HCT116 (cell line): ENCODE measurements around the gene ARHGAP45.

ENCODE experiments used
- CTCF ChIP-seq, 3 experiments: fragments of 200-600 bp in 1 of 3; sonication (generic) in 1 of 3; IDR thresholded peaks in 2 of 3; conservative IDR thresholded peaks in 1 of 3; 2 replicates each; pipeline ENCODE4 v1.5.1; 2012 to 2017; ENCODE audit warnings: low read depth in 2 of 3, low read length in 2 of 3, antibody characterized with exemption in 1 of 3, borderline replicate concordance in 1 of 3, control low read depth in 1 of 3, mild to moderate bottlenecking in 1 of 3, mixed read lengths in 1 of 3, mixed run types in 1 of 3, moderate library complexity in 1 of 3; ENCODE audit not compliant: insufficient read depth in 1 of 3
- POLR2AphosphoS5 ChIP-seq: IDR thresholded peaks from 2 replicates; pipeline ENCODE4 v1.6.1; 2011; ENCODE audit warnings: mild to moderate bottlenecking, low read depth, low read length, moderate library complexity
- REST ChIP-seq: IDR thresholded peaks from 2 replicates; pipeline ENCODE4 v1.6.1; 2012; ENCODE audit warnings: low read depth

GRCh38 chr19:1130771-1131717 is 64.1 kb downstream of the ARHGAP45 start:
- TF ChIP-seq REST (no peak), POLR2AphosphoS5 (no peak), CTCF (IDR thresholded peaks at IDR 0.05 in 2 of 3, conservative IDR thresholded peaks at IDR 0.05 in 1 of 3; ENCODE audit: borderline replicate concordance in 1 of 3, insufficient read depth in 1 of 3, low read depth in 2 of 3, low read length in 2 of 3) (no peak)
